Globus pallidus (tissue), 1 donor: ENCODE data around the gene DGKQ.

Experiments
- DNase-seq: peaks from one replicate; pipeline ENCODE4 v3.0.0-alpha.2; 2015; ENCODE audit warnings: low spot score

The DGKQ gene, protein sequence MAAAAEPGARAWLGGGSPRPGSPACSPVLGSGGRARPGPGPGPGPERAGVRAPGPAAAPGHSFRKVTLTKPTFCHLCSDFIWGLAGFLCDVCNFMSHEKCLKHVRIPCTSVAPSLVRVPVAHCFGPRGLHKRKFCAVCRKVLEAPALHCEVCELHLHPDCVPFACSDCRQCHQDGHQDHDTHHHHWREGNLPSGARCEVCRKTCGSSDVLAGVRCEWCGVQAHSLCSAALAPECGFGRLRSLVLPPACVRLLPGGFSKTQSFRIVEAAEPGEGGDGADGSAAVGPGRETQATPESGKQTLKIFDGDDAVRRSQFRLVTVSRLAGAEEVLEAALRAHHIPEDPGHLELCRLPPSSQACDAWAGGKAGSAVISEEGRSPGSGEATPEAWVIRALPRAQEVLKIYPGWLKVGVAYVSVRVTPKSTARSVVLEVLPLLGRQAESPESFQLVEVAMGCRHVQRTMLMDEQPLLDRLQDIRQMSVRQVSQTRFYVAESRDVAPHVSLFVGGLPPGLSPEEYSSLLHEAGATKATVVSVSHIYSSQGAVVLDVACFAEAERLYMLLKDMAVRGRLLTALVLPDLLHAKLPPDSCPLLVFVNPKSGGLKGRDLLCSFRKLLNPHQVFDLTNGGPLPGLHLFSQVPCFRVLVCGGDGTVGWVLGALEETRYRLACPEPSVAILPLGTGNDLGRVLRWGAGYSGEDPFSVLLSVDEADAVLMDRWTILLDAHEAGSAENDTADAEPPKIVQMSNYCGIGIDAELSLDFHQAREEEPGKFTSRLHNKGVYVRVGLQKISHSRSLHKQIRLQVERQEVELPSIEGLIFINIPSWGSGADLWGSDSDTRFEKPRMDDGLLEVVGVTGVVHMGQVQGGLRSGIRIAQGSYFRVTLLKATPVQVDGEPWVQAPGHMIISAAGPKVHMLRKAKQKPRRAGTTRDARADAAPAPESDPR

DNA sequence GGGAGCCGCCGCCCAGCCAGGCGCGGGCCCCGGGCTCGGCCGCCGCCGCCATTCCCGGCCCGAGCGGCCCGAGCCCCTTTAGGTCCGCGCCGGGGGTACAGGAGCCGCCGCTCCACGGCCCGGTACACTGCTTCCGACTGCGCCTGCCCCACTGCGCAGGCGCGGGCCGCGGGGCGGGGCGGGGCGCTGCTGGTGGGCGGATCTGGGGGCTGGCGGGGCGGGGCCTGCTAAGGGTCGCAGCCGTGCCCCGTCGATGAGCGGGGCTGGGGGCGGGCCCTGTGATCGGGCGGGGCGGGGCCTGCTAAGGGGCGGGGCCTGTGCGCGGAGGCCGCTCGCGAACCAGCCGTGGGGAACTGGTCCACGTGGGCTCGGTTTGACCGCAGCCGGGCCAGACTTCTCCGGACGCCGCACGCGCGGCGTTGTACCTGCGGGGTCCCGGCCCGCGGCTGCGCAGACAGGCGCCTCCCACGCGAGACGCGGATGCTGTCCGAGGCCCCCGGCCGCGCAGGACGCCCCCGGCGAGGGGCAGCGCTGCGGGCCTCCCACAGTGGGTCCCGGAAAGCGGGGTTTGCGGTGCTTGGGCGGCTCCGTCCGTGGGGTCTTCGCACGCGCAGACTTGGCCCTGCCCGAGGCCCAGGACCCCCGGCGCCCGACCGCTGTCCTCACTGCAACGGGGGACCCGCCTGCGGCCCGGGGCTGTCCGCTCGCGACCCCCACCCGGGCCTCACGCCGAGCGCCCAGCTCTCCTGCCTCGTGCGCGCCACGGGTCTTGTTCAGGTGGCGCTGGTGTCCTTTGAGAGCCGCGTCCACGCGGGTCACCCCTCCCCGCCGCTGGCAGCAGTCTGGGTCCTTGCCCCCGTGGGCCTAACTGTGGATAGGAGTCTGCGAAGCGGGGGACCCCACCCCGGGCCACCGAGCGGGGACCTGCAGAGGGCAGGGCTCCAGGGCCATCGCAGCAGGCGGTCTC lies at the start of gene DGKQ:
DGKQ (minus strand) TSS at position 139 of the 967 bp plus-strand sequence; CDS start at position 52, 87 bp downstream.
- DNase-seq = peak; percentile 87

DNA sequence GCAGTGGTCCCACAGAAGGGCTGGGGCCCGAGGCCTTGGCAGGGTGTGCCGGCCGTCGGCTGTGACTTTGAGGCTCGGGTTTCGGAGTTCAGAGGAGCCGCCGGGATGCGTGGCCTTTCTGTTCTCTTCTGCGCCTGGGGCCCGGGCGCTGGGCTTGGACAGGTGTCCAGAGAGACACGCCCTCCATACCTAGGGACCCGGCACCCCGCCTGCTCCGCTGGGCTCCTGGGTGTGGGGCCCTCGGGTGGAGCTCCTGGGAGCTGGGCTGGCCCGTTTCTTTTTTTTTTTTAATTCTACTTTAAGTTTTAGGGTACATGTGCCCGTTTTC lies 49.3 kb upstream of the DGKQ start:
- no peak for DNase-seq

DNA sequence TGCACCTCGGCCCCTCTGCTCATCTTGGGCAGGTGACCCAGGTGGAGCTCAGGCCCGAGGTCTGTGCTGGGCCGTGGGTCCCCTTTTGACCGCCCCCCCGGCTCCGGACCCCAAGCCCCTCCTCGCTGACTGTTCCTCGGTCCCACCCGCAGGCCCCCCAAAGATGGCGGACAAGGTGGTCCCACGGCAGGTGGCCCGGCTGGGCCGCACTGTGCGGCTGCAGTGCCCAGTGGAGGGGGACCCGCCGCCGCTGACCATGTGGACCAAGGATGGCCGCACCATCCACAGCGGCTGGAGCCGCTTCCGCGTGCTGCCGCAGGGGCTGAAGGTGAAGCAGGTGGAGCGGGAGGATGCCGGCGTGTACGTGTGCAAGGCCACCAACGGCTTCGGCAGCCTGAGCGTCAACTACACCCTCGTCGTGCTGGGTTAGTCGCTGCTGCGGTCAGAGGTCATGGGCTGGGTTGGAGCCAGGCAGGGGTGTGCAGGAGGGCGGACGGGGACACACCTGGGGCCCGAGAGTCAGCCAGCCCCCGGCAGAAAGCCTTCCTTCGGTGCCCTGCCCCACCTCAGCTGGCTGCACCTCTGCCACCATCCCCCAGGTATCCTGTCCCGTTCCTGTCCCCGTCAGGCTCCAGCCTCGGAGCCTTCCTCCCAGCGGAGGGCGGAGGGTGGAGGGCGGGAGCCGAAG lies 48.8 kb upstream of the DGKQ start:
- no peak for DNase-seq

DNA sequence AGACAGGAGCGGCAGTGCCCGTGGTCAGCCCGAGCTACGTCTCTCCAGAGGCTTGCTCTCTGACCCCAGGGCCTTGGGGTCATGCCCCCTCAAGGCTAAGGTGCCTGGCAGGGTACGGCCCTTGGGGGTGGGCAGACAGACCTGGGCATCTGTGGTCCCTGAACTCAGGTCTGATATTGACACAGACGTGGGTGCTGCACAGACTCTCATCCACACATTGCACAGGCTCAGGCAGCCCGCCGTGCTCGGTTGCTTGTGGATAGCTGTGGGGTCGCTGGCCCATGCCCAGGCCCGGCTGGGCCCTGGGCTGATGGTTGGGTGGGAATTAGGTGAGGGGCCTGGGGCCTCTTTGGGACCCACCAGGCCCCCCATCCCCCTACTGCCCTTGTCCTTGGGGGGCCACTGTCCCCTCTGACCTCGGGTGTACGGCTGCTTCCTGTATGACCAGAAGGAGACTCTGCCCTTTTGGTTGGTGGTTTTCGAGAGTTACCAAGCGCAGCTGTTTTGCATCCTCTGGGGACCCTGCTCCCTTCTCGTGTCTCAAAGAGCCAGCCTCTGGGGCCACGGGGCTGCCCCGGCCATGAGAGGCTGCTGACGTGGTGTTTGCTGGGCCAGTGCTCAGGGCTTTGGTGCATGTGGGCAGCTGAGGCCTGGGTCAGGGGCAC lies 48.1 kb upstream of the DGKQ start:
- DNase-seq = no peak

DNA sequence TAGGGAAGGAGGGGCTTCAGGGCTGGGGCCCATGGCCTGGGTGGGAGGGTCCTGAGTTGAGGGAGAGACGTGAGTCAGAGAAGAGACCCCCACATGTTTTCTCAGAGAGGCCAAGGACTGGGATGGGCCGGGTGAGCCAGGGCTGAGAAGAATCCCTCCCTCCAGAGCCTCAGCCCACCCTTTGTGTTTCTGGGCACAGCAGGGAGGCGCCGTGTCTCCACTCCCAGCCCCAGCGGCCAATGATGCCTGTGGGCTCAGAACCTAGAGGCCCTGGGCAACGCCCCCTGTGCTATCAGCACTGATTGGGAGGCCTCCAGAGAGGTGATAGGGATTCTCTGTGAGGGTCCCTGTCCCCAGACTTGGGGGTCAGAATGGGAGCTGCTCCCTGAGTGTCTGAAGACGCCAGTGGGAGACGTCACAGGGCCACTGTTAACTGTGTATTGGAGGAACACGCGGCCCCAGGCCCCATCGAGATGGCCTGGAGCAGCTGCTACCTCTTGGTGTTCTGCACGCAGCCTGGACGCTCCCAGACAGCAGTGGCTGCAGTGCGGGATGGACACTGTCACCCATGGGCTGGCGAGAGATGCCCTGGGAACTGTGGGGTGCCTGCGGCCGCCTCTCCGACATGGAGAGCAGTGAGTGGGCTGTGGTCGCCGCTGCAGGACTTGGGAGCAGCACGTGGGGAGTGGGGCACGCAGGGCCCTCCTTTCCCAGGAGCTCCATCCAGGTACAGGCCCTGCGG lies 46.5 kb upstream of the DGKQ start:
- no peak for DNase-seq

DNA sequence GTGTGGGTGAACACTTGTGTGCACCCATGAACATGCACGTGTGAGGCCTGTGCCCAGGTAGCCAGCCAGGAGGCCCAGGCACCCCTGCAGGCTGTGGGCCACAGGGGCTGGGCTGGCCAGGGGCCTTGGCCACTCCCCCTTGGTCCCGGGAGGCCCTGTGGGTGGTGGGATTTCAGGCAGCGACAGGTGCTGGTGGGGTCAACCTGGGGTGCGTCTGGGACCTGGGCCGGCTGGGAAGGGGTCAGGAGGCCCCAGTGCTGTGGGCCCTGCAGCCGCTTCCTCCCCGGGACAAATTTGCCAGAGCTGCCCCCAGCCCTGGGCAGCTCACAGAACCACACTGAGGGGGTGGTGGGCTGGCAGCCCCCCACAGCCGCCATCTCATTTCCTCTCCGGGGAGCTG lies 46.0 kb upstream of the DGKQ start:
- no peak for DNase-seq

DNA sequence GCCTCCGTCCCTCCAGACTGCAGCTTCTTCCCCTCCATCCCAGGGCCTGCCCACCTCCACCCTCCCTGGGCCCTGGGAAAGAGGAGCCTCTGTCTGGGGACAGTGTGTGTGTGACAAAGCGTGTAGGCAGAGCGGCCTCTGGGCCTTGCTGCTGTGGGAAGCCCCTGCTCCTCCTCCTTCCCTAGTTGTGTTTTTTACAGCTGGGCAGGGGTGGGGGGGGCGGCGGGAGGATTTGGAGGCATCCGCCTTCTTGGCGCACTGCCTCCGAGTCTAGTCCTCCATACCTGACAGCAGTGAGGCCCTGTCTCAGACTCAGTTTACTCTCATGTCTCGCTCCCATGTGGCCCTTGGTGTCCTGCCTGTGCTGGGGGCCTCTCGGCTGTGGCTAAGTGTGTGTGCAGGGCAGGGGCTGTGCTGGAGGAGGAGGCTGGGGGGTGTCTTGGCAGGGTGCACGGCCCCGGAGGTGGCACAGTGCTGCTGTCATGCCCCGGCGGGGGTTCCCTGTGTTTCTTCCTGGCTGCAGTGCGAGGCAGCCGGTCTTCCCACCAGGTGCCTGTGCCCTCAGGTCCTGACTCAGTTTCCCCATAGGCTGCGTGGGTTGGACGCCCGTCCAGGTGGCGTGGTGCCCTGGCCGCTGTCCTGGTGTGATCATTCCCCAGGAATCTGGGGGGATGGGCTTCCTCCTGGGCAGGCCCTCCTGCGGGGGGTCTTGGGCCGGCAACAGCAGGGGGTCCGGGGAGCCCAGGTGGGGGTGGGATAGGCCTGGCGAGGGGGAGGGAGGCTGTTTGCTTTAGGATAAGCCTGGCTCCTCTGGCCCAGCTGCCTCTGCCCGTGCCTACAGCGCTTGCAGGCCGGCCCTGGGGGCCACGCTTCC lies 45.0 kb upstream of the DGKQ start:
- no peak for DNase-seq

DNA sequence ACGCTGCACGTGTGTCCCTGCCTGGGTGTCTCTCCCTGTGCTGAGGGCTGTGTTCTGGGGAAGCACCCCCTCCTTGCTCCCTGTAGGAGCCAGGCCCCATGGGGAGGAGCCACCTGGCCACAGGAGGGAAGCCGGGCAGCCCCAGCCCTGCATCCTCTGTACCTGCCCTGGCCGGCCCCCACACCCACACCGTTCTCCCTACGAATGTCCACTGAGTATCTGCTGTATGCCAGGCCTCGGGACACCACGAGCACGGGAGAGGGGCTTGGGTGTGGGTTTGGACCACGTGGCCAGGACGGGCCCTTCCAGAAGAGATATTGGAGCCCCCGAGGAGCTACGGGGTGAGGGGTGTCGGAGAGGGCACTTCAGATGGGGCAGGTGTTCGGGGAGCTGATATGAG lies 44.3 kb upstream of the DGKQ start:
- DNase-seq = no peak

DNA sequence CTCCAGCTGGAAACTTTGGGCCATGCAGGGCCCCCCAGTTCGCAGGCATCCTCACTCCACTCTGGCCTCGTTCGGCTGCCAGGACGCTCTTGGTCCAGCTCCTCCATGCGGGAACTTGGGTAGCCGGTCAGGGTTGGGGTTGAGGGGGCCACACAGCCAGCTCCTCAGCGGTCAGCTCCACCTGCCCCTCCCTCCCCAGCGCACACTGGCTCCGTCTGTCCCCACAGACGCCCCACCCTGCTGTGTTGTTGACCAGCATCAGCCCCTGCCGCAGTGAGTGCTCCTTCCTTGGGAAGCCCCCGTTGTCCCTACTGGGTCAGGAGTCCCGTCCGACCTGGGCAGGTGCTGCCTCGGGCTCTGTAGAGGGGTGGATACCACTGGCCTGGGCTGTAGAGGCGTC lies 43.8 kb upstream of the DGKQ start:
- no peak for DNase-seq

DNA sequence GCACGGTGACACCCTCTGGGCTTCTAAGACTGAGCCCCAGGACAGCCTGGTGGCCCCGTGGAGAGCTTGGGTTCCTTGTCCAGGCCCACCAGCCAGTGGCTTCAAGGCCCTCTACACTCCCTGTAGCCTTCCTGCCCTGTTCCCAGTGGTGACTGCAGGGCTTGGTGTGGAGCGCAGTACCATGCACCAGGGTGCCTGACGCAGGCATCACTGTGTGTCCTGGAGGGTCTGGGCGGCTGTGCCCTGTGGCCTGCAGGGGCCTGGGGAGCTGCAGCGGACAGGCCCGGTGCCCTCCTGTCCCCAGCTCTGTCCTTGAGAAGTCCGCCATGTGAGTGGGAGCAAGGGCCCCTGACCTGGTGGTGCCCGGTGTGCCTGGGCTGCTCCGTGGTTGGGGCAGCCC lies 42.4 kb upstream of the DGKQ start:
- DNase-seq = no peak

DNA sequence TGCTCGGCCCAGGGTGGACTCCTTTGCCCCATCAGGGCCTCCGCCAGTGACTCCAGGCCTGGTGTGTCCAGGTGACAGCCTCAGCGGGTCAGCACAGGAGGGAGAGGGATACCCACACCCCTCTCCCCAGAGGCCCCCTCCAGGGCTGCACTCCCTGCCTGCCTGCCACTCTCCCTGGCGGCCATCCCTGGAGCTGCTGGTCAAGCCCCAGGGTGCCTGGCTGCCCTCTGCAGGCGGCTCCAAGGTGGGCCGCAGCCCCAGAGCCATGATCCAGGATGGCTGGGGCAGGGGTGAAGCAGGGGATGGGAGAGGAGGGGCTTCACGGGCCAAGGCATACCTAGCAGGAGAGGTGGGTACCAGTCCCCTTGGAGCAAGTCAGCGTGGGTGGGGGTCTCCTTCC lies 41.8 kb upstream of the DGKQ start:
- no peak for DNase-seq

DNA sequence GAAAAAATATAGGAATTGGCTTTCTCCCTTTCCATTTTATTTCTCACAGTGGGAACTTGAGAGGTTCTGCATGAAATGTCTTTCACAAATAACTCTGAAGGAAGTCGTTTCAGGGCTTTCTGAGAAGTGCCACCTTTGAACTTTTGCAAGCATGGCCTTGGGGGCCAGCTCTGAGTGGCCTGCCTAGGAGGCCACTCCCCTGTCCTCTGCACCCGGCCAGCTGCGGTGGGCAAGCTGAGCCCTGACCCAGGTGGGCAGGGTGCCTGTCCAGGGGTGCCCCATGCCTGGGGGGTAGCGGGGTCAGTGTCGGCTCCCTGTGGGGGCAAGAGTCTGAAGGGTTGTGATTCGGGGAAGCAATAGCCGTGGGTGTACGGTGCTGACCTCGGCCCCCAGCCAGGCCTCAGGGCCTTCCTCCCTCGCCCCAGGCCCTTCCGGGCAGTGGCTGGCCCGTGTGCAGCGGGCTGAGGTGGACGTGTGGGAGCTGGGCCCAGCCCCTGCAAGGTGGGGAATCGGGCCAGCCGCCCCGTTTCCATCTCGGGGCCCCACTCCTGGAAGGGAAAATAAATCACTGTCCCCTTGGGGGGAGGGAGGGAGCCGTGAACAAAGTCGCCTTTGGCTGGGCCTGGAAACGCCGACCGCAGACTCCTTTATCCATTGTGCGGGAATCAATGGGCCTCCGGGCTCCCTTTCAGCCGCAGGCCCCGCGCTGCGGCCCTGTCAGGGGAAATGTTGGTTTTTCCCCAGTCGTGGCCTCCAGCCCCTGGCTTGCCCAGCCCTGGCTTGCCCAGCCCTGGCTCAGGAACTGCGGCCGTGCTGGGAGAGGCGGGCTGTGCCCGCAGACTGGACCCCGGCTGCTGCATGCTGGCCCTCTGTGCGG lies 41.2 kb upstream of the DGKQ start:
- DNase-seq = peak; percentile 92

DNA sequence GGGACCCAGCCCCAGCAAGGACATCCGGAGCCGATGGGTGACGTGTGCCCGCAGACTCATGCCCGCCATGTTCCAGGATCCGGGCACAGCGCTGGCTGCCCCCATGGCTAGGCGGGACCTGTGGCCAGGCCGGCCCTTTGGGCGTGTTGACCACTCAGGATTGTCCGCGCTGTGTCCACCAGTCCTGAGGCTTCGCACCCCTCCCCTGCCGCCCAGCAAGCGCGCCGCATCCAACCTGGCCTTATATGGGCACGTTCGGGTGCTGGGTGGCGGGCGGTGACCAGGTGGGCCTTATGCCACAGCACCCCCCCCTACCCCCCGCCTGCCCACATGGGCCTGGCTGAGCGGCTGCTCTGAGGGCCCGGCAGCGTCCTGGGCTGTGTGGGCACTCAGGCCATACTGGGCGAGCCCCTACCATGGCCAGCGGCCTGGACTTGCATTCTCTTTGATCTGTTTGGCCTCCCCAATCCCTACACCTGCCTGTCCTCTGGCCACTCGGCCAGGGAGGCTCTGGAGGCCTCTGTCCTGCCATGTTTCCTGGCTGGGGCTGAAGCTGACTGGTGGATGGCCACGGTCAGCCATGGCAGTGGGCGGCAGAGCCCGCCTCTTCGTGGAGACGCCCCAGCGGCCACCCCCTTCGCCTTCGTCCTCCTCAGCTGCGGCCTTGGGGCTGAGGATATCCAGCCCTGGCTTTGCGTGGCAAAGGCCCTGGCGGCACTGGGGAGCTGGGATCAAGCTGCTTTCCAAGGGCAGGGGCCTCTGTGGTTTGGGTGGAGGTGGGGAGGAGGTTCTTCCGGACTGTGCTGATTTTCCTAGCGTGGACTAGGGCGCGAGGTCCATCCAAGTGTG lies 40.1 kb upstream of the DGKQ start:
- DNase-seq = no peak

DNA sequence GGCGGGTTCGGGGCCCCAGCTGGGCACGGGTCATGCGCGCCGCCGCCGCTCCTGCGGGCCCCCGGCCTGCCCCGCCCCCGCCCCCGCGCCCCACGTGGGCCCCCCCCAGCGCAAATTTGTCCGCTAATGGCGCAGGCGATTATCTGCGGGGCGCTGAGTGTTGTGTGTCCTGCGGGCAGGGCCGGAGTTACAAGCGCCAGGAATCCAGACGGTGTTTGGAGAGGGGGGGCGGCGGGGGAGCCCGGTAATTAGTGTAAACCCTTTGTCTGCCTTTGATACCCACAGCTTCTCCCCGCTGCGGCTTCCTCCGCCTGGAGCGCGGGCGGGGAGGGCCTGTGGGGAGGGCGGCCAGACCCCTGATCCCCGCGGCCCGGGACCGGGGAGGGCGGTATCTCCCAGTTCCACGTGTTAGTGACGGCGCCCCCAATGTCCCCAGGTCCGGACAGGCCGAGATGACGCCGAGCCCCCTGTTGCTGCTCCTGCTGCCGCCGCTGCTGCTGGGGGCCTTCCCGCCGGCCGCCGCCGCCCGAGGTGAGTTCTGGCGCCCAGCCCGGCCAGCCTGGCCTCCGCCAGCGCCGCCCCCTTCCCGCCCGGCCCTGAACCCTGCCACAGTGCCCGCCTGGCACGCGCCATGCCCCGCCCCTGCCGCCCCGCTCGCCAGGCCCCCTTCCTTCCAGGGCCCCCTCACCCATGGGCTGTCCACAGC lies 38.8 kb upstream of the DGKQ start:
- no peak for DNase-seq

DNA sequence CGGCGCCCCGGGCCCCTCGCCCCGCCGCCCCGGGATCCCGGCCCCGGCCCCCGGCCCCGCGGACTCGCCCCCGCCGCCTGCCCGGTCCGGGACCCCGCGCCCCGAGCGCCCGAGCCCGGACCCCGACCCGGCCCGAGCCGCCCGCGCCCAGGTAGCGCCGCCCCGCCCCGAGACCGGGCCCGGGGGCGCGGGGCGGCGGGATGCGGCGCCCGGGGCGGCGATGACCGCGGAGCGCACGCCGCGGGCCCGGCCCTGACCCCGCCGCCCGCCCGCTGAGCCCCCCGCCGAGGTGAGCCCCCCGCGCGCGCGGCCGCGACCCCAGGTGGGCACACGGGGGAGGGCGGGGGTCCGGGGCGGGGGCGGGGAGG lies 38.3 kb upstream of the DGKQ start:
- no peak for DNase-seq

DNA sequence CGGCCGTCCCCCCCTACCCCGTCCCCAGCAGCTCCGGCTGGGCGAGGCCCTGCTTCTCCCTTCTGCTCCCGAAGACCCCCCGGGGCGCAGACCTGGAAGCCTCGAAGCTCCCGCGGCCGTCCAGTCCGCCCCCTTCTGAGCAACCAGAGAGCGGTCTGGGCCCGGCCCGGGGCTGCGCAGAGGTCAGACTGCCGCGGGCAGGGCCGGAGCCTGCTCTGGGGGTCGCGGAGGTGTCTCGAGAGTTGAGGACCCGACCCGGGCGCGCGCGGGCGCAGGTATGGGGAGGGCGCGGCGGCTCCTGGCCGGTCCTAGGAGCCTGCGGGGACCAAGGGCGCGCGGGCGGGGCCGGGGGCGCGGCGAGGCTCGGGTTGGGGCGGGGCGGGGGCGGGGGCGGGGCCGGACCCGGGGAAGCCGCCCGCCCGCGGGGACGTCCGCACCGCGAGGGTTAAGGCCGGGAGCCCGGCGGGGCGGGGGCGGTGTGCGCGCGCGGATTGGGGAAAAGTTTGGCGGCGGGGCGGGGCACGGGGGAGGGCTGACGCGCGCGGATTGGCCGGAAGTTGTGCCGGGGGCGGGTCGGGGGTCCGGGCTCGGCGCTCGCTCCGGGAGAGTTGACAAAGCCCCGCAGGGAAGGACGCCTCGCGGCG lies 37.8 kb upstream of the DGKQ start, which contains the start of gene FGFRL1:
FGFRL1 (plus strand) TSS at position 605 of the 644 bp plus-strand sequence. CDS start 860 bp downstream, outside the sequence.
- DNase-seq = peak; percentile 58
